OCI-LY7 (cell line): ENCODE measurements around the gene B3GAT1.

Experiments
- EZH2phosphoT487 ChIP-seq: fragments of 200-600 bp; sonication (generic); IDR thresholded peaks from 2 replicates; pipeline ENCODE4 v1.6.1; 2018; ENCODE audit warnings: low read depth, borderline replicate concordance, mild to moderate bottlenecking, mixed run types, antibody characterized with exemption, low read length, moderate library complexity, mixed read lengths
- TF ChIP-seq, protein P1 (sequence below): fragments of 200-600 bp; sonication (generic); conservative IDR thresholded peaks from 2 replicates; pipeline ENCODE4 v1.5.1; 2014; ENCODE audit warnings: mild to moderate bottlenecking, antibody characterized with exemption, low read length, moderate library complexity, mixed read lengths

DNA sequence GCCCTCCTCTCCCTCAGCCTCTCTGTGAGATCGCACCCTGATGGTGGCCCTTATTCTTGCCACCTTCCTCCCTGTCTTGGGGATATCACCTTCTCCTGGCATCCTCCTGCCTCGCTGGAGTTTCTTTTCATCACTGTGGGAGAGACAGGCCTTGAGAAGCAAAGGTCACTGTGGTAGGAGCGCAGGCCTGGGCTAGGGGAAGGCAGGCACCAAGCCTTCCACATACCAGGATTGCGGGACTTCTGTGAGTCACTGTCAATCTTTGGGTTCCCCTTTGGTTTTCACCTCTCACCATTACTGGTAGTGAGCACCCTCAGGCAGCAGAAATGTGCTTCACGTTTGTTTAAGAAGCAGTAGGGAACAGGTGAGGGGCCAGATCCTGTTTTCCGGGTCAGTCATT, 31.2 kb upstream of the B3GAT1 start:
- TF ChIP-seq, protein P1, sequence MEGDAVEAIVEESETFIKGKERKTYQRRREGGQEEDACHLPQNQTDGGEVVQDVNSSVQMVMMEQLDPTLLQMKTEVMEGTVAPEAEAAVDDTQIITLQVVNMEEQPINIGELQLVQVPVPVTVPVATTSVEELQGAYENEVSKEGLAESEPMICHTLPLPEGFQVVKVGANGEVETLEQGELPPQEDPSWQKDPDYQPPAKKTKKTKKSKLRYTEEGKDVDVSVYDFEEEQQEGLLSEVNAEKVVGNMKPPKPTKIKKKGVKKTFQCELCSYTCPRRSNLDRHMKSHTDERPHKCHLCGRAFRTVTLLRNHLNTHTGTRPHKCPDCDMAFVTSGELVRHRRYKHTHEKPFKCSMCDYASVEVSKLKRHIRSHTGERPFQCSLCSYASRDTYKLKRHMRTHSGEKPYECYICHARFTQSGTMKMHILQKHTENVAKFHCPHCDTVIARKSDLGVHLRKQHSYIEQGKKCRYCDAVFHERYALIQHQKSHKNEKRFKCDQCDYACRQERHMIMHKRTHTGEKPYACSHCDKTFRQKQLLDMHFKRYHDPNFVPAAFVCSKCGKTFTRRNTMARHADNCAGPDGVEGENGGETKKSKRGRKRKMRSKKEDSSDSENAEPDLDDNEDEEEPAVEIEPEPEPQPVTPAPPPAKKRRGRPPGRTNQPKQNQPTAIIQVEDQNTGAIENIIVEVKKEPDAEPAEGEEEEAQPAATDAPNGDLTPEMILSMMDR = no peak
- no peak for TF ChIP-seq EZH2phosphoT487
